ENCODE data around the gene TMEM203.

GRCh38 chr9:137236936-137237421 lies 31.5 kb upstream of the TMEM203 start:
- TF ChIP-seq, protein P1, sequence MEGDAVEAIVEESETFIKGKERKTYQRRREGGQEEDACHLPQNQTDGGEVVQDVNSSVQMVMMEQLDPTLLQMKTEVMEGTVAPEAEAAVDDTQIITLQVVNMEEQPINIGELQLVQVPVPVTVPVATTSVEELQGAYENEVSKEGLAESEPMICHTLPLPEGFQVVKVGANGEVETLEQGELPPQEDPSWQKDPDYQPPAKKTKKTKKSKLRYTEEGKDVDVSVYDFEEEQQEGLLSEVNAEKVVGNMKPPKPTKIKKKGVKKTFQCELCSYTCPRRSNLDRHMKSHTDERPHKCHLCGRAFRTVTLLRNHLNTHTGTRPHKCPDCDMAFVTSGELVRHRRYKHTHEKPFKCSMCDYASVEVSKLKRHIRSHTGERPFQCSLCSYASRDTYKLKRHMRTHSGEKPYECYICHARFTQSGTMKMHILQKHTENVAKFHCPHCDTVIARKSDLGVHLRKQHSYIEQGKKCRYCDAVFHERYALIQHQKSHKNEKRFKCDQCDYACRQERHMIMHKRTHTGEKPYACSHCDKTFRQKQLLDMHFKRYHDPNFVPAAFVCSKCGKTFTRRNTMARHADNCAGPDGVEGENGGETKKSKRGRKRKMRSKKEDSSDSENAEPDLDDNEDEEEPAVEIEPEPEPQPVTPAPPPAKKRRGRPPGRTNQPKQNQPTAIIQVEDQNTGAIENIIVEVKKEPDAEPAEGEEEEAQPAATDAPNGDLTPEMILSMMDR (IDR thresholded peaks at IDR 0.05), result no peak
- TF ChIP-seq POLR2A (IDR thresholded peaks at IDR 0.05), result no peak
